Hippocampal formation (tissue), 2 donors: ENCODE data around the gene SAMHD1.
"Not testable (repeated sequence)": the region's sequence is repeated elsewhere in the genome, so short reads cannot be mapped to it uniquely, and the experiment has no call there.

Experiments used
- DNase-seq, 2 donors: peaks; one replicate each; lab custom pipeline; 2025; lab: John Stamatoyannopoulos, UW

Gene SAMHD1

GRCh38 chr20:36951198-36951978 is at the start of gene SAMHD1:
TSS of gene SAMHD1 (minus strand) at chr20:36951708. CDS start at chr20:36951643, 65 bp downstream.
- peak; percentile 95 to 97 for DNase-seq

DNA sequence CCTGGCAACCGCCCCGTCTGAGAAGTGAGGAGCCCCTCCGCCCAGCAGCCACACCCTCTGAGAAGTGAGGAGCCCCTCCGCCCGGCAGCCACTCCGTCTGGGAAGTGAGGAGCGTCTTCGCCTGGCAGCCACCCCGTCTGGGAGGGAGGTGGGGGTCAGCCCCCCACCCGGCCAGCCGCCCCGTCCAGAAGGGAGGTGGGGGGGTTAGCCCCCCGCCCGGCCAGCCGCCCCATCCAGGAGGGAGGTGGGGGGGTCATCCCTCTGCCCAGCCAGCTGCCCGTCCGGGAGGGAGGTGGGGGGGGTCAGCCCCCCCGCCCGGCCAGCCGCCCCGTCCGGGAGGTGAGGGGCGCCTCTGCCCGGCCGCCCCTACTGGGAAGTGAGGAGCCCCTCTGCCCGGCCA is 48.7 kb upstream of the SAMHD1 start:
- not testable (repeated sequence) for DNase-seq

GRCh38 chr20:36998652-36999051 is 47.1 kb upstream of the SAMHD1 start:
- no peak for DNase-seq

DNA sequence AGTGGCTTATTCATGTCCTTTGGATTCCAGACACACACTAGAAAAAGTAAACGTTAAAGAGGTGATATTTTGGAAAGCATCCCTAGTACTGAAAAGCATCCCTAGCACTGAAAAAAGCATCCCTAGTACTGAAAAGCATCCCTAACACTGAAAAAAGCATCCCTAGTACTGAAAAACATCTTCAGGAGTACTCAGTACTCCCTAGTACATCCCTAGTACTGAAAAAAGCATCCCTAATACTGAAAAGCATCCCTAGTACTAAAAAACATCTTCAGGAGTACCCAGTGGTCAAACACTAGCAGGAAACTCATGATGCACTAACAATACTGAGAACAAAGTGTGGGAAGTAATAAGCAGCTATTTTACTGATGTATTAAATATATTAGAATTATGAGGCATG is 45.6 kb upstream of the SAMHD1 start:
- no peak for DNase-seq

- not testable (repeated sequence) for DNase-seq
Observed at GRCh38 chr20:36994221-36994620, 42.7 kb upstream of the SAMHD1 start.

DNA sequence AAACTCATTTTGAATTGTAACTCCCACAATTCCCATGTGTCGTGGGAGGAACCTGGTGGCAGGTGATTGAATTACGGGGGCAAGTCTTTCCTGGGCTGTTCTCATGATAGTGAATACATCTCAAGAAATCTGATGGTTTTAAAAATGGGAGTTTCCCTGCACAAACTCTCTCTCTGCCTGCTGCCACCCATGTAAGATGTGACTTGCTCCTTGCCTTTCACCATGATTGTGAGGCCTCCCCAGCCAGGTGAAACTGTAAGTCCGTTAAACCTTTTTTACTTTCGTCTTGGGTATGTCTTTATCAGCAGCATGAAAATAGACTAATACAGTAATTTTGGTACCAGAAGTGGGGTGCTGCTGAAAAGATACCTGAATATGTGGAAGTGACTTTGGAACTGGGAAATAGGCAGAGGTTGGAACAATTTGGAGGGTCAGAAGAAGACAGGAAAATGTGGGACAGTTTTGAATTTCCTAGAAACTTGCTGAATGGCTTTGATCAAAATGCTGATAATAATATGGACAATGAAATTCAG is 41.4 kb upstream of the SAMHD1 start:
- no peak for DNase-seq

DNA sequence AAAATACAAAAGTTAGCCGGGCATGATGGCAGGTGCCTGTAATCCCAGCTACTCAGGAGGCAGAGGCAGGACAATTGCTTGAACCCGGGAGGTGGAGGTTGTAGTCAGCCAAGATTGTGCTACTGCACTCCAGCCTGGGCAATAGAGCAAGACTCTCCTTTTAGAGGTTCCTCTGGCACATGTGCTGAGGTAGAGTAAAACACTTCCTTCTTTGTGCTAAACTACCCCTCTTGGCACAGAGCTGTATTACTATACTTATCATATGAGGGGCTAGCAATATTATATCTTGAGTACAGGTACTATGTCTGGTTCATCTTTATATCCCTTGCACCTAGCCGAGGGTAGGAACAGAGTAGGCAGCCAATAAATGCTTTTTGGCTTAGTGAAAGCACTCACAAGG is 40.2 kb upstream of the SAMHD1 start:
- no peak for DNase-seq

GRCh38 chr20:36989797-36990196 is 38.3 kb upstream of the SAMHD1 start:
- DNase-seq: no peak

- no peak for DNase-seq
Observed at GRCh38 chr20:36988494-36988966, 37.0 kb upstream of the SAMHD1 start.

DNA sequence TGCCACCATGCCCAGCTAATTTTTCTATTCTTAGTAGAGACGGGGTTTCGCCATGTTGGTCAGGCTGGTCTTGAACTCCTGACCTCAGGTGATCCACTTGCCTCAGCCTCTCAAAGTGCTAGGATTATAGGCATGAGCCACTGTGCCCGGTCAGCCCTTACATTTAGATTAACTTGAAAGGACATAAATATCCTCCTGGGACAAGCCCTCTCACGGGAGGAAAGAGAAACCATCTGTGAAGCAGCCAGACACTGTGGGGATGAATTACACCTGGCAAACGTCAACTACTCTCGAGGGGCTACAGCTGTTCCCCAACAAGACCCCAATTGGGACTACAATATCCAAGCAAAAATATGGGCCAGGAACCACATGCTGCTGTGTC is 32.7 kb upstream of the SAMHD1 start:
- DNase-seq: no peak

DNA sequence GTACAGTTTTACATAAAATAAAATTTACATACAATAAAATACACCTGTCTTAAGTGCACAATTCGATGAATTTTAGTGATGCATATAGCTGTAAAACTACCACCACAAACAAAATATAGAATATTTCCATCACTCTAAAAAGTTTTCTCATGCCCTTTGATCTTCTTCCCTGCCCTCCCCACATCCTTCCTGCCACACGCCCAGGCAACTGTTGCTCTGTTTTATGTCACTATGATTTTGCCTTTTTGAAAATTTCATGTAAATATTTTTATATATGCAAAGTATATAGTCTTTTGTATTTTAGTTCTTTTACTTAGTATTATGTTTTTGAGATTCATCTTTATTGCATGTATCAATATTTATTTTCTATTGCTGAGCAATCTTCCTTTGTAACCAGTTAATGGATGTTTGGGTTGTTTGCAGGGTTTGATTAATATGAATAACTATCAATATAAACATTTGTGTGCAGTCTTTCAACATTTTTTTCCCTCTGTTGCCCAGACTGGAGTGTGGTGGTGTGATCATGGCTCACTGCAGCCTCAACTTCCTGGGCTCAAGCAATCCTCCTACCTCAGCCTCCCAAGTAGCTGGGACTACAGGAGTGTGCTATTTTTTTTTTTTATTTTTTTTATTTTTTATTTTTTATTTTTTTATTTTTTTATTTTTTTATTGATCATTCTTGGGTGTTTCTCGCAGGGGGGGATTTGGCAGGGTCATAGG is 23.8 kb upstream of the SAMHD1 start:
- DNase-seq: no peak

GRCh38 chr20:36974660-36975059 is 23.2 kb upstream of the SAMHD1 start:
- DNase-seq: no peak

DNA sequence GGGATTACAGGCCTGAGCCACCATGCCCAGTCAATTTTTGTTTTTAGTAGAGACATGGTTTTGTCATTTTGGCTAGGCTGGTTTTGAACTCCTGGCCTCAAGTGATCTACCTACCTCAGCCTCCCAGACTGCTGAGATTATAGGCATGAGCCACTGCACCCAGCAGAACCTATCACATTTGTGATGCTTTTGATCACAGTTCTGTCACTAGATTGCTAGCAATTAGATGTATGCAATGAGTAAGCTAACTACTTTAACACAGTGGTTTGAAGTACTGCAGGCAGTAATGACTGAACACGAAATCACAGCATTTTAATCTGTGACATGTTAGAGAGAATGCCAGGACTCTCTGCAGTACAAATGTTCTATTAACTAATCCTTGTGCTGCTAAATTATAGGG is 19.6 kb upstream of the SAMHD1 start:
- no peak for DNase-seq

DNA sequence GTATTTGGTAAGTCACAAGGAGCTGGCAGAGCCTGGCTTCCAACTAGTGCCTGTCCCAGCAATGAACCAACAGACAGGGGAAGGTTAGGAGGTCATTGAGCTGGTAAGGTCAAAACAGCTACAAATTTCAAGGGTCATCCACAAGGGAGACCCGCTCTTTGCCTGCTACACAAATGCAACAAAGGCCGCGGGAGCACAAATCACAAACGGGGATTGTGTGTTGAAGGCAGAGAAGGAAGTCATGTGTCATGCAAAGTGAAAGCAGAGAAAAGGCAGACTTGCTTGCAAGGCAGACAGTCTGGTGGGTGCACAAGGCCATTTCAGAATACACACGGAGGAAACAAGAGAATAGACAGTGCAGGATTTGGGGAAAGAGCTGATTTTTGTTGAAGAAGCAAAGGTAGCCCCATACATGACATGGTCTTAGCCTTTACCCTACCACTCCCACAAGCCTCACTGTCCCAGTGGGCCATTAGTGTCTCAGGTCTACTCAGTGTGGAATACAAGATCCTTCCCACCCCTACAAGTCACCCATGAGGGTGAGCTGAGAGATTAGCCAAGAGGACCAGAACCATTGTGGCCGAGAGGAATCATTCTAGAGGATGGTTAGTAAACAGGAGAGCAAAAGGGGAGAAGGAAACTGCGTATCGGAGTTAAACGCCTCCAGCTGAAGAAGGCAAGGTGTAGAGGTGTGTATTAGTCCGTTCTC is 18.1 kb upstream of the SAMHD1 start:
- no peak for DNase-seq

GRCh38 chr20:36969051-36969450 is 17.5 kb upstream of the SAMHD1 start:
- DNase-seq: no peak

GRCh38 chr20:36967636-36968035 is 16.1 kb upstream of the SAMHD1 start:
- no peak for DNase-seq

DNA sequence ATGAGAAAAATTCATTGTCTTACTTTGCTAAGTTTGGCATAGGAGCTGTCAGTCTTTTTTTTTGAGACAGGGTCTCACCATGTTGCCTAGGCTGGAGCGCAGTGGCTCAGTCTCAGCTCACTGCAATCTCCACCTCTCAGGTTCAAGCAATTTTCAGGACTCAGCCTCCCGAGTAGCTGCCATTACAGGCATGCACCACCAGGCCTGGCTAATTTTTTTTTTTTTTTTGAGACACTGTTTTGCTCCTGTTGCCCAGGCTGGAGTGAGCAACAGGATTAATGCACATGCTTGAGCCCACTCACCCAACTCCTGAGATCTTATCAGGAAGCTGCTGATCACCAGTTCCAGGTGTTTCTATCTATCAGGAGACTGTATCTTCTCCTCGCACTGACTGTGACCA is 15.5 kb upstream of the SAMHD1 start:
- not testable (repeated sequence) for DNase-seq

DNA sequence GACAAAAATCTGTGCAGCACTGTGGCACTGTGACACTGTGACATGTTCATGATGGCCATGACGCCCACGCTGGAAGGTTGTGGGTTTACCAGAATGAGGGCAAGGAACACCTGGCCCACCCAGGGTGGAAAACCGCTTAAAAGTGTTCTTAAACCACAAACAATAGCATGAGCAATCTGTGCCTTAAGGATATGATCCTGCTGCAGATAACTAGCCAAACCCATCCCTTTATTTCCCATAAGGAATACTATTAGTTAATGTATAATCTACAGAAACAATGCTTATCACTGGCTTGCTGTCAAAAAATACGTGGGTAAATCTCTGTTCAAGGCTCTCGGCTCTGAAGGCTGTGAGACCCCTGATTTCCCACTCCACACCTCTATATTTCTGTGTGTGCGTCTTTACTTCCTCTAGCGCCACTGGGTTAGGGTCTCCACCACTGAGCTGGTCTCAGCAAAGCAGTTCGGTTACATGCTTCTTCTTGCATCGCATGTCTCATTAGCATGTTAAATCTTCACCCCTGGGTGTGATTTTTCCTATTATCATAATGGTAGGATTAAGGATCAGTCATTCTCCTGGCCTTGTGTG is 10.9 kb upstream of the SAMHD1 start:
- not testable (repeated sequence) for DNase-seq

GRCh38 chr20:36959242-36959641 is 7.7 kb upstream of the SAMHD1 start:
- no peak for DNase-seq

- DNase-seq: peak in 1 of 2 donors; percentile 31
Observed at GRCh38 chr20:36957875-36958667, 6.6 kb upstream of the SAMHD1 start.

DNA sequence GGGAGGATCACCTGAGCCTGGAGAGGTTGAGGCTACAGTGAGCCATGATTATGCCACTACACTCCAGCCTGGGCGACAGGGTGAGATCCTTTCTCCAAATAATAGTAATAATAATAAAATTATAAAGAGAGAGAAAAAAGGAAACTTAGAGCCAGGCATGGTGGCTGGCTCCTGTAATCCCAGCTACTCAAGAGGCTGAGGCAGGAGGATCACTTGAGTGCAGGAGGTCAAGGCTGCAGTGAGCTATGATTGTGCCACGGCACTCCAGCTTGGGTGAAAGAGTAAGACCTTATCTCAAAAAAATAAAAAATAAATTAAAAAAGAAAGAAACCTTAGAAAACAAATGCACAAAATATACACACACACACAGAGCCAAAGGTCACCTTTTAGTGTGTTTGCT is 5.2 kb upstream of the SAMHD1 start:
- no peak for DNase-seq
